Neuronal stem cell (in vitro differentiated cells): ENCODE results near the gene CD22.

Source experiments
- DNase-seq: peaks from one replicate; pipeline ENCODE4 v3.0.0-alpha.2; 2013; ENCODE audit warnings: low spot score
- H2AFZ ChIP-seq: one replicate; pipeline ENCODE4 v1.6.1; 2013; ENCODE audit warnings: mild to moderate bottlenecking, low read length, inconsistent platforms
- H2AK5ac ChIP-seq: 2 replicates; pipeline ENCODE4 v1.6.1; 2013; ENCODE audit warnings: low read depth, mild to moderate bottlenecking, inconsistent platforms, low read length, moderate library complexity, mixed read lengths
- H2BK120ac ChIP-seq: 2 replicates; pipeline ENCODE4 v1.6.1; 2013; ENCODE audit warnings: low read depth, mild to moderate bottlenecking, inconsistent platforms, low read length, moderate library complexity, mixed read lengths
- H2BK12ac ChIP-seq: one replicate; pipeline ENCODE4 v1.6.1; 2013; ENCODE audit warnings: low read length, inconsistent platforms
- H2BK15ac ChIP-seq: 2 replicates; pipeline ENCODE4 v1.6.1; 2013; ENCODE audit warnings: mild to moderate bottlenecking, low read length, inconsistent platforms, mixed read lengths
- H2BK5ac ChIP-seq: one replicate; pipeline ENCODE4 v1.6.1; 2013; ENCODE audit warnings: inconsistent platforms, mild to moderate bottlenecking, low read length, moderate library complexity
- H3K14ac ChIP-seq: one replicate; pipeline ENCODE4 v1.6.1; 2013; ENCODE audit warnings: low read length, inconsistent platforms
- H3K18ac ChIP-seq: 2 replicates; pipeline ENCODE4 v1.6.1; 2013; ENCODE audit warnings: low read length, inconsistent platforms
- H3K23ac ChIP-seq: 2 replicates; pipeline ENCODE4 v1.6.1; 2013; ENCODE audit warnings: low read depth, mild to moderate bottlenecking, mixed read lengths, low read length, inconsistent platforms; ENCODE audit not compliant: poor library complexity
- H3K27ac ChIP-seq: replicated peaks from 3 replicates; pipeline ENCODE4 v1.5.1; 2013; ENCODE audit warnings: low read length, inconsistent platforms
- H3K27me3 ChIP-seq, 3 experiments: 2 replicates each; pipeline ENCODE4 v1.6.1; 2013; ENCODE audit warnings: low read length in 3 of 3, mild to moderate bottlenecking in 2 of 3, inconsistent platforms in 1 of 3, low read depth in 1 of 3, mixed read lengths in 1 of 3, moderate library complexity in 1 of 3; ENCODE audit not compliant: control insufficient read depth in 3 of 3, insufficient read depth in 3 of 3
- H3K36me3 ChIP-seq, 2 donors: replicated peaks in 1 of 2; 2 replicates each; pipeline ENCODE4 v1.6.1; 2013; ENCODE audit warnings: low read length in 2 of 2; ENCODE audit not compliant: control insufficient read depth in 2 of 2, insufficient read depth in 2 of 2
- H3K4ac ChIP-seq: 2 replicates; pipeline ENCODE4 v1.6.1; 2013; ENCODE audit warnings: inconsistent platforms, mild to moderate bottlenecking, low read length, moderate library complexity
- H3K4me1 ChIP-seq, 2 donors: 1 replicate in 1 of 2; 2 replicates in 1 of 2; pipeline ENCODE4 v1.6.1; 2013; ENCODE audit warnings: low read length in 2 of 2, low read depth in 1 of 2; ENCODE audit not compliant: control insufficient read depth in 2 of 2, insufficient read depth in 1 of 2
- H3K4me2 ChIP-seq: one replicate; pipeline ENCODE4 v1.6.1; 2013; ENCODE audit warnings: mild to moderate bottlenecking, low read length, inconsistent platforms; ENCODE audit not compliant: insufficient read depth, poor library complexity, severe bottlenecking
- H3K4me3 ChIP-seq, 2 donors: 2 replicates each; pipeline ENCODE4 v1.5.1; 2013; ENCODE audit warnings: low read length in 2 of 2, mild to moderate bottlenecking in 2 of 2, inconsistent platforms in 1 of 2, moderate library complexity in 1 of 2
- H3K79me1 ChIP-seq: one replicate; pipeline ENCODE4 v1.6.1; 2013; ENCODE audit warnings: low read depth, mild to moderate bottlenecking, inconsistent platforms, low read length, moderate library complexity
- H3K9ac ChIP-seq: one replicate; pipeline ENCODE4 v1.6.1; 2013; ENCODE audit warnings: mild to moderate bottlenecking, low read depth, low read length, inconsistent platforms; ENCODE audit not compliant: poor library complexity
- H3K9me3 ChIP-seq, 2 donors: replicated peaks in 1 of 2; 2 replicates each; pipeline versions ENCODE3 to v1.6.1; 2013; ENCODE audit warnings: low read length in 2 of 2, mild to moderate bottlenecking in 2 of 2, inconsistent platforms in 1 of 2, low read depth in 1 of 2, mixed read lengths in 1 of 2, moderate library complexity in 1 of 2; ENCODE audit not compliant: control insufficient read depth in 2 of 2, insufficient read depth in 1 of 2
- H4K8ac ChIP-seq: one replicate; pipeline ENCODE4 v1.6.1; 2013; ENCODE audit warnings: low read depth, mild to moderate bottlenecking, inconsistent platforms, low read length, moderate library complexity
- H4K91ac ChIP-seq: one replicate; pipeline ENCODE4 v1.6.1; 2013; ENCODE audit warnings: low read length, low read depth, mild to moderate bottlenecking, inconsistent platforms; ENCODE audit not compliant: poor library complexity
- WGBS, 2 donors: extraction: QIAGEN DNeasy Blood & Tissue Kit; methylation state at CpG; one replicate each; pipeline ENCODE4 v1.1.7; 2013; ENCODE audit warnings: missing lambda C conversion rate in 2 of 2, mixed read lengths in 1 of 2; ENCODE audit not compliant: insufficient read length in 2 of 2, insufficient replicate concordance in 1 of 2; ENCODE audit errors: extremely low coverage in 2 of 2; 5-methylcytosine and 5-hydroxymethylcytosine counted together

Gene CD22

DNA sequence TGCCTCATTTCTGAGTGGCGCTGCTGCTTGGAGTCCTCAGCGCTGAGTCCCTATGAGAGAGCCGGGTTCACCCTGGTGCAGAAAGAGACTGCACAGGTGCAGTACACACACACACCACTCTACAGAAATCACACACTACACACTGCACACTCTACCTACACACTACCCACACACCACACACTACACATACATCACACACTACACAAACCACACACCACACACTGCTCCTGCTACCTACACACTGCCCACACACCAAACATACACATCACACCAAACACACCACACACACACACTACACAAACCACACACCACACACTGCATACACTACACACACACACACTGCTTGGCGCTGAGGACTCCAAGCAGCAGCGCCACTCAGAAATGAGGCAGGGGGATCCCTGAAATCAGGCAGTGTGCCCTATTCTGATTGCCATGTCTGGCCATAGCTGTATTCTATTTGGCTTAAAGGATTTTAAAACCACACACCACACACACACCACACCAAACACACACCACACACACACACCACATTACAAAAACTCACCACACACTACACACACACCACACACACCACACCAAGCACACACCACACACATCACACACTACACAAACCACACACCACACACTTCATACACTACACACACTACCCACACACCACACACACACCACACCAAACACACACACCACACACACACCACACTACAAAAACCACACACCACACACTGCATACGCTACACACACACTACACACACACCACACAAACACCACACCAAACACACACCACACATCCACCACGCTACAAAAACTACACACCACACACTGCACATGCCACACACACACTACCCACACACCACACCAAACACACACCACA is 32.1 kb upstream of the CD22 start:
- H4K8ac ChIP-seq = peak overlapping the region; percentile 72
- peak overlapping the region in 1 of 2 donors; percentile 75 for H3K4me3 ChIP-seq
- peak overlapping the region; percentile 76 for H3K14ac ChIP-seq
- H3K23ac ChIP-seq = peak overlapping the region; percentile 77
- no peak overlapping the region for H2BK5ac ChIP-seq
- H2AFZ ChIP-seq = no peak overlapping the region
- peaks cover 0 to 12% (median 10%) of the 10 kb centered on the region in 3 experiments for H3K27me3 ChIP-seq
- H3K9me3 ChIP-seq = peaks cover 0 to 12% of the 10 kb centered on the region in 2 donors
- DNase-seq = no peak
- H3K18ac ChIP-seq = peak overlapping the region; percentile 35
- H2BK12ac ChIP-seq = peak overlapping the region; percentile 75
- 100% methylated on average over 1 to 2 of the region's 7 CpGs for WGBS, 2 donors
- H4K91ac ChIP-seq = peak overlapping the region; percentile 96
- no peak overlapping the region for H2BK120ac ChIP-seq
- H3K4me1 ChIP-seq = peaks cover 0 to 12% of the 10 kb centered on the region in 2 donors
- H2AK5ac ChIP-seq = peak overlapping the region; percentile 35
- peak overlapping the region; percentile 63 for H3K9ac ChIP-seq
- H2BK15ac ChIP-seq = peak overlapping the region; percentile 83
- peak overlapping the region; percentile 0 for H3K4me2 ChIP-seq
- no peak overlapping the region for H3K27ac ChIP-seq
- H3K36me3 ChIP-seq = peaks cover 0 to 3% of the 10 kb centered on the region in 2 donors
- H3K4ac ChIP-seq = peak overlapping the region; percentile 37
- peaks cover 10% of the 10 kb centered on the region for H3K79me1 ChIP-seq

DNA sequence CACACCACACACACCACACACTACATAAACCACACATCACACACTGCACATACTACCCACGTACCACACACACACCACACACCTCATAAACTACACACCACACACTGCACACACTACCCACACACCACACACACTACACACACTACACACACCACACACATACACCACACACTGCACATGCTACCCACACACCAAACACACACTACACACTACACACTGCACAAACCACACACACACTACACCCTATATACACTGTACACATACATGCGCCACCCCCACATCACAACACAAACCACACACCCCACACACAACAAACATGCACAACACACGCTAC is 31.5 kb upstream of the CD22 start:
- Histone ChIP-seq H3K9me3 (peaks cover 0 to 12% of the 10 kb centered on the region in 2 donors), H2BK120ac (no peak overlapping the region), H2AFZ (no peak overlapping the region), H3K4ac (peak overlapping the region; percentile 56), H2AK5ac (peak overlapping the region; percentile 35), H2BK15ac (peak overlapping the region; percentile 83), H3K4me3 (peak overlapping the region in 1 of 2 donors; percentile 75), H4K8ac (peak overlapping the region; percentile 72), H3K18ac (peak overlapping the region; percentile 72), H3K4me1 (peaks cover 0 to 12% of the 10 kb centered on the region in 2 donors), H3K79me1 (peaks cover 10% of the 10 kb centered on the region), H3K14ac (peak overlapping the region; percentile 76), H3K4me2 (peak overlapping the region; percentile 0), H3K27me3 (peaks cover 0 to 10% (median 10%) of the 10 kb centered on the region in 3 experiments), H3K23ac (peak overlapping the region; percentile 77), H4K91ac (peak overlapping the region; percentile 96), H3K27ac (peak overlapping the region; percentile 24), H2BK12ac (peak overlapping the region; percentile 75), H2BK5ac (no peak overlapping the region), H3K36me3 (peaks cover 0 to 3% of the 10 kb centered on the region in 2 donors), H3K9ac (peak overlapping the region; percentile 63)
- DNase-seq = no peak
- whole genome bisulfite sequencing, 2 donors = 100% methylated on average over 3 of the region's 3 CpGs; no CpG with 5 or more reads in 1 of the 2 donors

GRCh38 chr19:35297922-35298321 is 31.1 kb upstream of the CD22 start:
- H3K4me2 ChIP-seq = no peak overlapping the region
- H3K27ac ChIP-seq = no peak overlapping the region
- H4K91ac ChIP-seq = peak overlapping the region; percentile 96
- peaks cover 0 to 12% of the 10 kb centered on the region in 2 donors for H3K4me1 ChIP-seq
- H3K14ac ChIP-seq = peak overlapping the region; percentile 76
- no peak for DNase-seq
- peak overlapping the region; percentile 56 for H3K4ac ChIP-seq
- H3K9me3 ChIP-seq = peaks cover 0 to 12% of the 10 kb centered on the region in 2 donors
- peak overlapping the region in 1 of 2 donors; percentile 75 for H3K4me3 ChIP-seq
- peak overlapping the region; percentile 94 for H3K23ac ChIP-seq
- H3K9ac ChIP-seq = peak overlapping the region; percentile 46
- peaks cover 10% of the 10 kb centered on the region for H3K79me1 ChIP-seq
- no peak overlapping the region for H2AK5ac ChIP-seq
- peak overlapping the region; percentile 70 for H4K8ac ChIP-seq
- H2BK15ac ChIP-seq = no peak overlapping the region
- H3K36me3 ChIP-seq = peaks cover 0 to 3% of the 10 kb centered on the region in 2 donors
- H2AFZ ChIP-seq = no peak overlapping the region
- 97% methylated on average over 2 of the region's 2 CpGs; no CpG with 5 or more reads in 1 of the 2 donors for WGBS, 2 donors
- H3K18ac ChIP-seq = peak overlapping the region; percentile 72
- no peak overlapping the region for H2BK120ac ChIP-seq
- peaks cover 0 to 10% (median 8%) of the 10 kb centered on the region in 3 experiments for H3K27me3 ChIP-seq
- no peak overlapping the region for H2BK12ac ChIP-seq
- H2BK5ac ChIP-seq = no peak overlapping the region

DNA sequence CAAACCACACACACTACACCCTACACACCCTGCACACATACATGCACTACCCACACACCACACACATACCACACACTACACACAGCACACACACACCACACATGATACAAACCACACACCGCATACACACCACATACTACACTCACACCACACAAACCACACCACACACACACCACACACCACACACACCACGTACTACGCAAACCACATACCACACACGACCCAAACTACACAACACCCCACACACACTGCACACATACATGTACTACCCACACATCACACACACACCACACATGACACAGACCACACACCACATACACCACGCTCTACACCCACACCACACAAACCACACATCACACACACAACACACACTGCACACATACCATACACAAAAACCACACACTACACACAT is 30.4 kb upstream of the CD22 start:
- no peak overlapping the region for H2BK15ac ChIP-seq
- H4K8ac ChIP-seq = no peak overlapping the region
- H3K9me3 ChIP-seq = peaks cover 0 to 12% of the 10 kb centered on the region in 2 donors
- H2AK5ac ChIP-seq = no peak overlapping the region
- peak overlapping the region; percentile 26 for H3K9ac ChIP-seq
- H3K27me3 ChIP-seq = peaks cover 0 to 10% (median 4%) of the 10 kb centered on the region in 3 experiments
- peaks cover 0 to 3% of the 10 kb centered on the region in 2 donors for H3K36me3 ChIP-seq
- H3K23ac ChIP-seq = peak overlapping the region; percentile 57
- no peak for DNase-seq
- H3K4me2 ChIP-seq = no peak overlapping the region
- H3K14ac ChIP-seq = peak overlapping the region; percentile 59
- whole genome bisulfite sequencing, 2 donors = 100% methylated on average over 3 to 5 of the region's 5 CpGs
- H2AFZ ChIP-seq = no peak overlapping the region
- H3K4me1 ChIP-seq = peaks cover 0 to 5% of the 10 kb centered on the region in 2 donors
- peak overlapping the region in 1 of 2 donors; percentile 75 for H3K4me3 ChIP-seq
- no peak overlapping the region for H3K27ac ChIP-seq
- H2BK5ac ChIP-seq = no peak overlapping the region
- H2BK120ac ChIP-seq = no peak overlapping the region
- H3K79me1 ChIP-seq = peaks cover 10% of the 10 kb centered on the region
- H3K18ac ChIP-seq = no peak overlapping the region
- H4K91ac ChIP-seq = peak overlapping the region; percentile 4
- H2BK12ac ChIP-seq = peak overlapping the region; percentile 24
- peak overlapping the region; percentile 32 for H3K4ac ChIP-seq
